Measurements from ENCODE around the gene CA14. TPM values are rescaled to one million over a fixed set of nuclear protein-coding genes. Genes with fewer than 3 reads are reported as not detected.
"Not testable (repeated sequence)": the region's sequence is repeated elsewhere in the genome, so short reads cannot be mapped to it uniquely, and the experiment has no call there.

CA14 gene
- polyA plus RNA-seq, 1 of the 3 experiments (the other 2 are of a cell fraction) = 0.08 TPM

GRCh38 chr1:150226486-150226885 lies 31.1 kb upstream of the CA14 start:
- Histone ChIP-seq H3K9me3 (no peaks in the 10 kb centered on the region), H4K20me1 (ENCODE audit: insufficient read depth) (no peaks in the 10 kb centered on the region), H3K36me3 (replicated peaks in 1 of 2; ENCODE audit: control insufficient read depth in 1 of 2, insufficient read depth in 2 of 2, low read length in 1 of 2) (peaks cover 32 to 76% of the 10 kb centered on the region in 2 experiments), H3K4me1 (ENCODE audit: control insufficient read depth in 1 of 2, insufficient read depth in 2 of 2, low read depth in 1 of 2, low read length in 1 of 2) (no peaks in the 10 kb centered on the region), H3F3A (replicated peaks; ENCODE audit: insufficient read depth) (peaks cover 3% of the 10 kb centered on the region), H2AFZ (ENCODE audit: low read depth) (no peak overlapping the region), H3K27me3 (ENCODE audit: insufficient read depth) (no peaks in the 10 kb centered on the region), H3K27ac (ENCODE audit: low read depth in 2 of 2, low read length in 1 of 2) (no peak overlapping the region), H3K4me3 (ENCODE audit: low read depth in 2 of 2, low read length in 1 of 2) (no peak overlapping the region), H3K9ac (no peak overlapping the region), H3K9me2 (no peaks in the 10 kb centered on the region), H3K79me2 (ENCODE audit: insufficient read depth) (peaks cover 30% of the 10 kb centered on the region), H3K4me2 (no peak overlapping the region)
- 97% methylated on average over 2 of the region's 2 CpGs for WGBS (ENCODE audit: low lambda C conversion rate)
- ChIA-PET POLR2A (no interaction called here), CTCF (interaction anchor here (1.6 kb wide), 1 partner anchor 29 kb away, joined by 4 read pairs; no protein-coding TSS in a partner anchor)
- DNase-seq = no peak
- TF ChIP-seq, protein P1, sequence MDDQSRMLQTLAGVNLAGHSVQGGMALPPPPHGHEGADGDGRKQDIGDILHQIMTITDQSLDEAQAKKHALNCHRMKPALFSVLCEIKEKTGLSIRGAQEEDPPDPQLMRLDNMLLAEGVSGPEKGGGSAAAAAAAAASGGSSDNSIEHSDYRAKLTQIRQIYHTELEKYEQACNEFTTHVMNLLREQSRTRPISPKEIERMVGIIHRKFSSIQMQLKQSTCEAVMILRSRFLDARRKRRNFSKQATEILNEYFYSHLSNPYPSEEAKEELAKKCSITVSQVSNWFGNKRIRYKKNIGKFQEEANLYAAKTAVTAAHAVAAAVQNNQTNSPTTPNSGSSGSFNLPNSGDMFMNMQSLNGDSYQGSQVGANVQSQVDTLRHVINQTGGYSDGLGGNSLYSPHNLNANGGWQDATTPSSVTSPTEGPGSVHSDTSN (IDR thresholded peaks at IDR 0.05) = no peak
- TF ChIP-seq JUND (IDR thresholded peaks at IDR 0.05) (no peak), RXRA (IDR thresholded peaks at IDR 0.05; ENCODE audit: borderline replicate concordance, low read depth) (no peak), EP300 (IDR thresholded peaks at IDR 0.05; ENCODE audit: borderline replicate concordance in 1 of 2, low read depth in 1 of 2, low read length in 1 of 2) (no peak), MXI1 (IDR thresholded peaks at IDR 0.05; ENCODE audit: low read depth, low read length) (no peak), MAX (IDR thresholded peaks at IDR 0.05; ENCODE audit: low read depth) (no peak), ZBTB33 (IDR thresholded peaks at IDR 0.05; ENCODE audit: borderline replicate concordance, low read depth) (no peak), TCF12 (IDR thresholded peaks at IDR 0.05) (no peak), RAD21 (IDR thresholded peaks at IDR 0.05; ENCODE audit: low read length) (no peak), TEAD4 (IDR thresholded peaks at IDR 0.05; ENCODE audit: borderline replicate concordance, insufficient read depth) (no peak), CHD2 (IDR thresholded peaks at IDR 0.05; ENCODE audit: low read length, partially characterized antibody) (no peak)
- TF ChIP-seq, protein P2, sequence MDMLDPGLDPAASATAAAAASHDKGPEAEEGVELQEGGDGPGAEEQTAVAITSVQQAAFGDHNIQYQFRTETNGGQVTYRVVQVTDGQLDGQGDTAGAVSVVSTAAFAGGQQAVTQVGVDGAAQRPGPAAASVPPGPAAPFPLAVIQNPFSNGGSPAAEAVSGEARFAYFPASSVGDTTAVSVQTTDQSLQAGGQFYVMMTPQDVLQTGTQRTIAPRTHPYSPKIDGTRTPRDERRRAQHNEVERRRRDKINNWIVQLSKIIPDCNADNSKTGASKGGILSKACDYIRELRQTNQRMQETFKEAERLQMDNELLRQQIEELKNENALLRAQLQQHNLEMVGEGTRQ (IDR thresholded peaks at IDR 0.05; ENCODE audit: borderline replicate concordance, low read depth, low read length) = no peak

DNA sequence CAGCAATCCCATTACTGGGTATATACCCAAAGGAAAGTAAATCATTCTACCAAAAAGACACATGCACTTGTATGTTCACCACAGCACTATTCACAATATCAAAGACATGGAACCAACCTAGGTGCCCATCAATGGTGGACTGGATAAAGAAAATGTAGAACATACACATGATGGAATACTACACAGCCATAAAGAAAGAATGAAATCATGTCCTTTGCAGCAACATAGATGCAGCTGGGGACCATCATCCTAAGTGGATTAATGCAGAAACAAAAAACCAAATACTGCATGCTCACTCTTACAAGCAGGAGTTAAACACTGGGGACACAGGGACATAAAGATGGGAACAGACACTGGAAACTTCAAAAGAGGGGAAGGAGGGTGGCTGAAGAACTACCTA lies 30.3 kb upstream of the CA14 start:
- no peak overlapping the region for H3K27ac ChIP-seq (ENCODE audit: low read depth in 2 of 2, low read length in 1 of 2)
- TF ChIP-seq NRF1 (IDR thresholded peaks at IDR 0.05; ENCODE audit: low read depth, low read length) = no peak
- no peak for TF ChIP-seq TCF12 (IDR thresholded peaks at IDR 0.05)
- no peak for TF ChIP-seq RFX5 (IDR thresholded peaks at IDR 0.05; ENCODE audit: low read length)
- no peak for TF ChIP-seq TEAD4 (IDR thresholded peaks at IDR 0.05; ENCODE audit: borderline replicate concordance, insufficient read depth)
- TF ChIP-seq ELF1 (IDR thresholded peaks at IDR 0.05) = no peak
- H3K9me3 ChIP-seq = no peaks in the 10 kb centered on the region
- no peaks in the 10 kb centered on the region for H4K20me1 ChIP-seq (ENCODE audit: insufficient read depth)
- no peak for DNase-seq
- H3K9ac ChIP-seq = no peak overlapping the region
- no peak overlapping the region for H3K4me3 ChIP-seq (ENCODE audit: low read depth in 2 of 2, low read length in 1 of 2)
- H3K9me2 ChIP-seq = no peaks in the 10 kb centered on the region
- CTCF ChIA-PET = no interaction called here
- H3F3A ChIP-seq (replicated peaks; ENCODE audit: insufficient read depth) = peaks cover 3% of the 10 kb centered on the region
- no peak overlapping the region for H3K4me2 ChIP-seq
- POLR2A ChIA-PET = no interaction called here
- H2AFZ ChIP-seq (ENCODE audit: low read depth) = no peak overlapping the region
- H3K27me3 ChIP-seq (ENCODE audit: insufficient read depth) = no peaks in the 10 kb centered on the region
- no peaks in the 10 kb centered on the region for H3K4me1 ChIP-seq (ENCODE audit: control insufficient read depth in 1 of 2, insufficient read depth in 2 of 2, low read depth in 1 of 2, low read length in 1 of 2)
- H3K79me2 ChIP-seq (ENCODE audit: insufficient read depth) = peaks cover 38% of the 10 kb centered on the region
- peaks cover 32 to 76% of the 10 kb centered on the region in 2 experiments for H3K36me3 ChIP-seq (replicated peaks in 1 of 2; ENCODE audit: control insufficient read depth in 1 of 2, insufficient read depth in 2 of 2, low read length in 1 of 2)

GRCh38 chr1:150228246-150228645 lies 29.3 kb upstream of the CA14 start:
- H3K9me2 ChIP-seq; H4K20me1 ChIP-seq (ENCODE audit: insufficient read depth); H3K9me3 ChIP-seq; H3K4me2 ChIP-seq; H3K27me3 ChIP-seq (ENCODE audit: insufficient read depth); H3K27ac ChIP-seq (ENCODE audit: low read depth in 2 of 2, low read length in 1 of 2); H3K4me1 ChIP-seq (ENCODE audit: control insufficient read depth in 1 of 2, insufficient read depth in 2 of 2, low read depth in 1 of 2, low read length in 1 of 2); H3F3A ChIP-seq (replicated peaks; ENCODE audit: insufficient read depth); H3K9ac ChIP-seq; DNase-seq; H2AFZ ChIP-seq (ENCODE audit: low read depth); POLR2A ChIA-PET; H3K4me3 ChIP-seq (ENCODE audit: low read depth in 2 of 2, low read length in 1 of 2): not testable (repeated sequence)
- Histone ChIP-seq H3K79me2 (ENCODE audit: insufficient read depth) (peaks cover 48% of the 10 kb centered on the region), H3K36me3 (replicated peaks in 1 of 2; ENCODE audit: control insufficient read depth in 1 of 2, insufficient read depth in 2 of 2, low read length in 1 of 2) (peaks cover 27 to 69% of the 10 kb centered on the region in 2 experiments)
- CTCF ChIA-PET = interaction anchor here (1.0 kb wide), 1 partner anchor 41 kb away, joined by 3 read pairs; no protein-coding TSS in a partner anchor
- WGBS (ENCODE audit: low lambda C conversion rate) = 98% methylated on average over 10 of the region's 10 CpGs
